HG02870 (cell line): ENCODE data around the gene LINGO3.

Source experiments
- ATAC-seq: cut with Tn5 transposase; IDR thresholded peaks from one replicate; pipeline ENCODE4 v1.9.1; 2021; ENCODE audit warnings: mild to moderate bottlenecking, moderate library complexity; ENCODE audit not compliant: unreplicated experiment

LINGO3 gene

DNA sequence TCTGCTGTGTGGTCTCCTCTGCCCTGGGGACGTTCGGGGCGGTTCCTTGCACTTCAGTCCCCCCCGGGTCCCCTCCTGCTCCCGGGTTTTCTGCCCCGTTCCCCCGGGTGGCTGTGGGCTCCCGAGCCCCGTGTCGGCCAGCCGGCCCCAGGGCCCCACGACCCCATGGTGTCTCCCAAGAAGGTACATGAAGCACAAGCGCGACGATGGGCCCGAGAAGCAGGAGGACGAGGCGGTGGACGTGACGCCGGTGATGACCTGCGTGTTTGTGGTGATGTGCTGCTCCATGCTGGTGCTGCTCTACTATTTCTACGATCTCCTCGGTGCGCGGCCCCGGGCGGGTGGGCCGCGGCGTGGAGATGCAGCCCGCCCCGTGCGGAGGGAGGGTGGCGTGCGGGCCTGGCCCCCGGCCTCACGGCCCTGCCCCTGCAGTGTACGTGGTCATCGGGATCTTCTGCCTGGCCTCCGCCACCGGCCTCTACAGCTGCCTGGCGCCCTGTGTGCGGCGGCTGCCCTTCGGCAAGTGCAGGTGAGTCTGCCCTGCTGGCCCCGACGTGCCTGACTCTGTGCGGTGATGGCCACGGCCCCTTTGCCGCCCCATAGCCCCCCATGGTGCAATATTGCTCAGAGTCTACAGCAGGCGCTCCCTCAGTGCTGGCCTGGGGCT is 31.8 kb upstream of the LINGO3 start:
- no peak for ATAC-seq

DNA sequence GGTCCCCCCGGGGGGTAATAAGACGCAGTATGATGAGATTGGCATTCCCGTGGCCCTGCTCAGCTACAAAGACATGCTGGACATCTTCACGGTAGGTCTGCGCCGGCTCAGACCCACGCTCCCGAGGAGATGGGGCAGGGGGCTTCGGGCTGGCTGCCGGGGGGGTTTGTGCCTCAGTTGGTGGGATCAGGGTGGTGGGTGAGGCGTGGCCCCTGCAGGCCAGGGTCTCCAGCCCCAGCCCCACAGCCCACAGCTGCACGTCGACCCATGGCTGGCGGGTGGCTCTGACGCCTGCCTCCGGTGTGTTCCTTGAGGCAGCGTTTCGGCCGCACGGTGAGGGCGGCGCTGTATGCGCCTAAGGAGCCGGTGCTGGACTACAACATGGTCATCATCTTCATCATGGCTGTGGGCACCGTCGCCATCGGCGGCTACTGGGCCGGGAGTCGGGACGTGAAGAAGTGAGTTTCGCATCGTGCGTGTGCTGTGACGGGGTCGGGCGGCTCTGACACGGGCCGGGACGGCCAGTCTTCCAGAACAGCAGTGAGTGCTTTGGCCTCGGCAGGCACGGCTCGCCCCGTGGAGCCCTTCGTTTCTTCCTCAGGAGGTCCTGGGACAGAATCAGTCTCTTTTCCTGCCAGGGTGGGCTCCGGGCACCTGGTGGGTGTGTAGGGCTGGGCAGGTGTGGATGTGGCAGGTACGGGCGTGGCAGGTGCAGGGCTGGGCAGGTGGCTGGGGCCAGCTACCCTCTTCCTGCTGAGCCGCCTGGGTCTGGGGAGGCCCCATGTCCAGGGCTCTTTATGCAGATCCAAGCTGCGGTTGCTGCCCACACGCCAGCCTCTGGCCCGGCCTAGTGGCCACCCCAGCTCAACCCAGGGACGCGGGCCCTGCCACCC is 31.0 kb upstream of the LINGO3 start:
- ATAC-seq: no peak

DNA sequence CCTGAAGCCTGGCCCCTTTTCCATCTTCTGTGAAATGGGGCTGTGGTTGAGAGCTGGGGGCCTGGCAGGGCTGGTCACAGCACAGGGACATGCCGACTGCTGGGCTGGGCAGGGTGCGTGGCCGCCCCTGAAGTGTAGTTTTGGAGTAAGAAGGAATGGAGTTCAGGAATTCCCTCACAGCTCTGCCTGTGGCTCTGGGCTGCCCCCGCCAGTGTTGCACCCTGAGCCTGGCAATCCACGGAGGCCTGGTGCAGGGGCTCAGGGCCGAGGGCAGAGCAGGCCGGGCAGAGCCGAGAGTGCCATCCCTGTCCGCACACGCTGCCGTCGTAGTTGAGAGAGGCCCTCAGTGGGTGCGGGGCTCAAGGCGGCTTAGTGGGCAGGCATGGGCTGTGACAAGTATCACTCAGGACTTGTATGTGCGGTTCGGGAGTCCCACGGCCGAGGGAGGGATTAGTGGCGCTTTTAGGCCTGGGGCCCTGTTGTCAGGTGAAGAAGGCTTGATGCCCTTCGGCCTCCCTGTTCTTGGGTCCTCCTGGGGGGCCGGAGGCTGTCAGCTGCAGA is 30.2 kb upstream of the LINGO3 start:
- ATAC-seq: no peak

DNA sequence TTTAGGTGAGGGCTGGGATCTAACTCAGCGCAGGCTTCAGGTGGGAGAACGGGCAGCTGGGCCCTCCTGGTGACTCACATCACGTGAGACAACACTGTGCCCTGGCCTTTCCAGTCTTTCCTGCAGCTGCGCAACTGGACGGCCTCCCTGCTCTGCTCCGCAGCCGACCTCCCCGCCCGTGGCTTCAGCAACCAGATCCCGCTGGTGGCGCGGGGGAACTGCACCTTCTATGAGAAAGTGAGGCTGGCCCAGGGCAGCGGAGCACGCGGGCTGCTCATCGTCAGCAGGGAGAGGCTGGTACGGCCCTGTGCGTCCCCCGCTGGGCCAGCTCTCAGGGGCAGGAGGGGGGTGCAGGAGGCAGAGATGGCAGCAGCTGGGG is 29.4 kb upstream of the LINGO3 start:
- no peak for ATAC-seq

DNA sequence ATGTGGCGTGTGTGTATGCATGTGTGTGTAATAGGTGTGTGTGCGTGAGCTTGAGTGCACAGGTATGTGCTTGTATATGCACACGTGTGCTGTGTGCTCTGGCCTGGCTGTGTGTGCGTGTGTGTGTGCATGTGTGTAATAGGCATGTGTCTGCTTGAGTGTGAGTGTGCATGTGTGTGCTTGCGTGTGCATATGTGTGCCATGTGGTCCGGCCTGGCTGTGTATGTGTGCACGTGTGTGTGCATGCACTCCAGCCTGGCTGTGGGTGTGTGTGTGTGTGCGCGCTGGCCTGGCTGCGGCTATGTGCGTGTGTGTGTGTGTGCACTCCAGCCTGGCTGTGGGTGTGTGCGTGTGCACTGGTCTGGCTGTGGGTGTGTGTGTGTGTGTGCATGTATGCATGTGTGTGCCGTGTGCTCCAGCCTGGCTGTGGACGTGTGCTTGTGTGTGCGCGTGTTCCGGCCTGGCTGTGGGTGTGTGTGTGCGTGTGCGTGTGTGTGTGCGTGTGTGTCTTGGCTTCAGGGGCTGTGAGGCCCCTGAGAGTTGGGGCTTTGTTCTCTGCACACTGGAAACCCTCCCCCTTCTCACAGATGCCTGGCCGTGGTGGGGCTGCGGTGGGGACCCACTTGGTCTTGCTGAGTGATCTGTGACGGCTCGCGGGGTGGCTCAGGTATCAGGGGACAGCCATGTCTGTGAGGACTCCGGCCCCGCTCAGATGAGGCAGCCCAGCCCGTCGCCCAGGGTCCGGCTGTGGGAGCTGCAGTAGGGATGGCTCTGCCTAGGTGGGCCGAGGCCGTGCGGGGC is 28.8 kb upstream of the LINGO3 start:
- ATAC-seq: no peak

DNA sequence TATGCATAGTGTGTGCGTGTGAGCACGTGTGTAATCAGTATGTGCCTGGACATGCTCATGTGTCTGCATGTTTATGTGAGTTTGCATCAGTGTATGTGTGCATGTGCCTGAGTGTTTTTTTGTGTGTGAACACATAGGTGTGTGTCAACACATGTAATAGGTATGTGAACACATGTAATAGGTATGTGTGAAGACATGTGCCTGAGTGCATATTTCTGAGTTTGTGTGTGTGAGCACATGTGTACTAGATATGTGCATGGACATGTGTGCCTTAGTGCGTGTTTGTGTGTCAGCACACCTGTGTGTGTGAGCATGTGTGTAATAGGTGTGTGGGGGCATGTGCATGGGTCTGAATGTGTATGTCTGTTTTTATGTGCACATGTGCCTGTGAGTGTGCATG is 27.9 kb upstream of the LINGO3 start:
- no peak for ATAC-seq

DNA sequence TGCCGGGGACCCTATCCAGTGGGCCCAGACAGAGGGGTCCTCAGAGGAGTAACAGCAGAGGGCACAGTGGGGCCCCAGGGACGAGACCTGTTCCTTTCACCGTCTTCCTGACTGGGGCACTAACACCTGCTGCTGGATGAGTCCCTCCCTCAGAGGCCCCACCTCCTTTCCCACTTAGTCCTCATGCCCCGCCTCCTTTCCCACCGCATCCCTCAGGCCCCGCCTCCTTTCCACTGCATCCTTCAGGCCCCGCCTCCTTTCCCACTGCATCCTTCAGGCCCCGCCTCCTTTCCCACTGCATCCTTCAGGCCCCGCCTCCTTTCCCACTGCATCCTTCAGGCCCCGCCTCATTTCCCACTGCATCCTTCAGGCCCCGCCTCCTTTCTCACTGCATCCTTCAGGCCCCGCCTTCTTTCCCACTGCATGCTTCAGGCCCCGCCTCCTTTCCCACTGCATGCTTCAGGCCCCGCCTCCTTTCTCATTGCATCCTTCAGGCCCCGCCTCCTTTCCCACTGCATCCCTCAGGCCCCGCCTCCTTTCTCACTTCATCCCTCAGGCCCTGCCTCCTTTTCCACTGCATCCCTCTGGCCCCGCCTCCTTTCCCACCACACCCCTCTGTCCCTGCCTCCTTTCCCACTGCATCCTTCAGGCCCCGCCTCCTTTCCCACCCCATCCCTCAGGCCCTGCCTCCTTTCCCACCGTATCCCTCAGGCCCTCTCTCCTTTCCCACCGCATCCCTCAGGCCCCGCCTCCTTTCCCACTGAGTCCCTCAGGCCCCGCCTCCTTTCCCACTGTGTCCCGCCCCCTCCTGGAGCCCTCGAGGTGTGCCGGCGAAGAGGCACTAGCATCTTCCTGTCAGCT is 27.3 kb upstream of the LINGO3 start:
- ATAC-seq: no peak

DNA sequence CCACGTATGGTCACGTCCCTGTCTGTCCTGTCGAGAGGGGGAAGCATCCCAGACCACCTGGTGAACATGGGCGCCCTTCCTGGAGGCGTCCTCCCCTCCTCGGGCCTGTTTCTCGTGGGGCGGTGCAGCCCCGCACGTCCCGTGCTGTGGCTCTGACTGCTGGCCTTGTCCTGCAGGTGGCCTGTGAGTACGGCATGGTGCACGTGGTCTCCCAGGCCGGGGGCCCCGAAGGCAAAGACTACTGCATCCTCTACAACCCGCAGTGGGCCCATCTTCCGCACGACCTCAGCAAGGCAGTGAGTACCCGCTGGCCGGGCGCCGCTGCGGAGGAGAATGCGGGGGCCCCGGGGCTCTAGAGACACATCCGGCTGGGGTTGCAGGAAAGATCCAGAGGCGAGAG is 26.5 kb upstream of the LINGO3 start:
- no peak for ATAC-seq

DNA sequence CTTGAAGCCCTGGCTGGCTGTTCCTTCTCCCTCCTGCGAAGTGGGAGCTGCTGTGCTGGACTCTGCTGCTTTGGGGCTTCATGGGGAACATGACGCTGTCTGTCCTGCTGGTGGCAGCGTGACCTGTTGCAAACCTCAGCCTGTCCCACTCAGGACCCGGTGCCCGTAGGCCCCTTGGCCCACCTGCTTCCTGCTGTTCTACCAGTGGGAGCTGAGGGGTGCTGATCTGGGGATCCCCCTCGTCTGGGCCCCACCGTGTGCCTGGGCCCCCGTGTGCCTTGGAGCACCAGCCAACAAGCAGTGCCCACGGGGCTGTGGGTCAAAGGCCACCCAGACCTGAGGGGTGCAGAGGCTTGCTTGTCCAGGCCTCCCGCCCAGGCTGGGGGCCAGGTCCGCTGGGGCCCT is 25.9 kb upstream of the LINGO3 start:
- no peak for ATAC-seq

DNA sequence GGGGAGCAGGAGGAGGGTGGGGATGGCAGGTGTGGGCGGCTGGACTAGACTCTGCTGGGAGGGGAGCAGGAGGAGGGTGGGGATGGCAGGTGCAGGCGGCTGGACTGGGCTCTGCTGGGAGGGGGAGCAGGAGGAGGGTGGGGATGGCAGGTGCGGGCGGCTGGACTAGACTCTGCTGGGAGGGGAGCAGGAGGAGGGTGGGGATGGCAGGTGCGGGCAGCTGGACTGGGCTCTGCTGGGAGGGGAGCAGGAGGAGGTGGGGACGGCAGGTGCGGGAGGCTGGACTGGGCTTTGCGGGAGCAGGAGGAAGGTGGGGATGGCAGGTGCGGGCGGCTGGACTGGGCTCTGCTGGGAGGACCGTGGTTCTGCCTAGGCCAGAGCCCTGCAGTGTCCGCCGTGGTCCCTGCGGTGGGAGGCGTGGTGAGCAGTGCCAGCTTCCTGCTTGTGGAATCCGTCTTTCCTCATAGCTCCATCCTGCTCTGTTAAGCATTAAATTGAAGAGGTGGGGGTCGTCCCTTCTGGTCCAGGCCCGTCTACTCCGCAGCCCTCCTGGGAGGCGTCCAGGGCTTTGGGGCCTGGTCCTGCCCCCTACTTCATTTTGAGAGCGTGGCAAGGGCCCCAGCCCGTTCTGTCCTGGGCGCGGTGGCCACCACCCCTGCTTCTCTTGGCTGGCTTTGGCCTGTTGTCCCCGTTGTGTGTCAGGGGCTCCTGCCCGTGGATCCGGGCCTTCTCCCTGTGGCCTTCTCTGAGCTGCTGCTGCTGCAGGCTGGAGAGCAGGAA is 25.3 kb upstream of the LINGO3 start:
- no peak for ATAC-seq

DNA sequence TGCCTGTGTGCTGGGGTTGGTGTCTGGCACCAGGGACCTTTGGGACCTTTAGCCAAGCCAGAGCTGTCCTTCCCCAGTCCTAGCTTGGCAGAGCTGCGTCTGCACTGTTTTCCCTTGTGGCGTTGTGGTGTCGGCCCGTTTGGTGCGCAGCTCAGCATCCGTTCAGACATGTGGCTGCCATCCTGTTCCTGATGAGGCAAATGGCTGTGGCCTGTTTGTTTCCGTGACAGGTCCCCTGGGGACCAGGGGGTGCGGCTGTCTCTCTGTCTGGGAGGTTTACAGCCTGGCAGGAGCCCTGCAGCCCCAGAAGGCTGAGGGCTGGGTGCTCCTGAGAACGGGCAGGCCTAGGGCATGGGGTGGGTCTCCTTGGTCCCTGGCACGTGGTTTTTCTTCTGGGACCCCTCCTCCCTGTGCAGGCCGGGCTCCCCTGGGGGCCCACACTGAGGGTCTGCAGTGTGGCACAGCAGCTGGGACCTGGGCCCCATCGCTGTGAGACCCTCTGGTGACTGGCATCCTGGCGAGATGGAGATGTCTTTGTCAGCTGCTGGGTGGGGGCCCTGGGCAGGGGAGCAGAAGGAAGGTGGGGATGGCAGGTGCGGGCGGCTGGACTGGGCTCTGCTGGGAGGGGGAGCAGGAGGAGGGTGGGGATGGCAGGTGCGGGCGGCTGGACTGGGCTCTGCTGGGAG is 24.5 kb upstream of the LINGO3 start:
- ATAC-seq: no peak

DNA sequence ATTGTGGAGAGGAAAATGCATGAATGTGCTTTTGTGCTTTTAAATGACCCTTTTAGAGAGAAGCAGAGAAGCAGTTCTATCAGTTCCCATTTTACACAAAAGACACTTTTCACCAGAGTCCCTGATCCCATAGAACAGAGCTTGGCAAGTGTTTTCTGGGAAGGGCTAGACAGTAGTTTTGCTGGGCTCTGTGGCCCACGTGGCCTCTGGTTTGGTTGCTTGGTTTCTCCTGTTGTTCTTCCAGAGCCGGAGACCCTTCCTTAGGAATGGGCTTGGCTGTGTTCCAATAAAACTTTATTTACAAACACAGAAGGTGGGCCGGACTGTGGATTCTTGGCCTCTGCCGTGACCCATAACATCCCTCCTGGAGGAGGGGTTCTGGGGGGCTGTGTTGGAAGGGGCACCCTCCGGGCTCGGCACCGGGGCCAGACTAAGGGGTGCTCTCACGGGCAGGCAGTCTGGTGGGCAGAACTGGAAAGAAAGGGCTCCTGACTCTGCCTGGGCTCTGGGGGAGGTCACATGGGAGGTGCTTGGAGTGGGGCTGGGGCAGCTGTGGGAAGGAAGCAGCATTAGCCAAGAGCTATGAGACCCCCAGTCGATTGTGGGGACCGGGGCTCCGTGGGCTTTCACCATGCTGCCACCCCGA is 23.8 kb upstream of the LINGO3 start:
- ATAC-seq: no peak

DNA sequence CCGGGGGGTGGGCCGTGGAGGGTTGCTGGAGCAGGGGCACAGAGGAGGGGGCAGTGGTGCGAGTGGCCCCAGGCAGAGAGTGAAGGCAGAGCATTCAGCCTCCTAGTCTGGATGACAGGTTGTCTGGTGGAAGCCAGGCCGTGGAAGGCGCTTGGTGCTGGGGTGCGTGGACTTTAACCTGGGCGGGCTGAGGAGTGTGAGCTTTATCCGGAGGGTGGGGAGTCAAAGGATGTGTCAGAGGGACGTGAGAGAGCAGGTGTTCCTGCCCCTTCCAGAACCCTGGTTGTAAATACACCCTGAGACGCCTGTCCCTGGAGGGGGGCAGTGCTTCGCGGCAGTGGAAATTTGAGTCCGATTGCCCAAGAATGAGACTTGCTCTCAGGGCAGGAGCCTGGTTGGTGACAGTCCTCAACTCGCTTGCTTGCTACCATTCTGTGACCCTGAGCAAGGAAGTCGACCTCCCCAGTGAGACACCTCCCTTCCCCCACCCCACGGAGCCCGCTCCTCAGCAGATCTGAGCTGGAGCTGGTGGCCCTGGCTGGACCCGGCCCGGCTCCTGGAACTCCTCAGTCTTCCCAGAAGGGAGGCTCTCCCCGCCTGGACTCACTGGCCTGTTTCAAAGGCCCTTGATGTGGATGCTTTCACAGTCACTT is 22.8 kb upstream of the LINGO3 start:
- ATAC-seq: no peak

DNA sequence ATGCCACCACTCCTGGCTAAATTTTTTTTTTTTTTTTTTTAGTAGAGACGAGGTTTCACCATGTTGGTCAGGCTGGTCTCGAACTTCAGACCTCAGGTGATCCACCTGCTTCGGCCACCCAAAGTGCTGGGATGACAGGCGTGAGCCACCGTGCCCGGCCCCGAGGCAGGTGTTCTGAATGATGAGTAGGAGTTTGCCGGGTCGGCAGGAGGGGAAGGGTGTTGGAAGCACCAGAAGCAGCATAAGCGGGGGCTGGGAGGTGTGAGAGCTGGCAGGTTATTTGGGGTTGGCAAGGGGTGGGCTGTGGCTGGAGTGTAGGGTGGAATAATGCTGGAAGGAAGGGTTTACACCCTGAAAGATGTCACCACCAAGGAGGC is 22.3 kb upstream of the LINGO3 start:
- no peak for ATAC-seq

DNA sequence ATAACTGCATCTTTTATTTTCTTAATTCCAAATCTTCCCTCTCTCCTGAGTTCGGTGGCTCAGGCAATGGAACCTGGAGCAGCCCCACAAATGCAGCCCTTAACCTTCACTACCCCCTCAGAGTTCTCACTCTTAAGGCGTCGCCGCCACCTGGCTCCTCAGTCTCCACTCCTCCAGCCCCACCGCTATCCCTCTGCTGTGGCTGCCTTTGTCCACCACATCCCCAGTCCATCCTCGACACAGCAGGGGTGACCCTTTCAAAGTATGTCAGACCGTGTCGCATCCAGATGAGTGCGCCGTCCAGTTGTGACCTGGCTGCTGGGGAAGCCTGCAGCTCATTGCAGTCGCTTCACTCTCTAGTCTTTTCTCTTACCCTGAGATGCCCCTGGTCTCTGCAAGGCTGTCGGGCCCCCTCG is 21.6 kb upstream of the LINGO3 start:
- no peak for ATAC-seq

DNA sequence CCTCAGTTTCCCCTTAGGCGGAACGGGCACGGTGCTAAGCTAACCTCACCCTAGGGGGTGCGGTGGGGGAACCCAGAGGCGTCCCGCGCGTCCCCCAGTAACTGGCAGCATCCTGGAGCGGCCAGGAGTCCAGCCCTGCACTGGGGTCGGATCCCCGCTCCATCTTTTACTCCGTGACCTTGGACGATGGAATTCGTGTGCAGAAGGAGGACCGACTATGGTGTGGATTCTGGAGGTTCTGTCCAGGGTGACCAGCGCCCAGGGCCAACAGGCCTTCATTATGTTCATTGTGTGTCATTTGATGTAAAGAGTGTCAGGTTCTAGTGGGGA is 21.2 kb upstream of the LINGO3 start:
- no peak for ATAC-seq

DNA sequence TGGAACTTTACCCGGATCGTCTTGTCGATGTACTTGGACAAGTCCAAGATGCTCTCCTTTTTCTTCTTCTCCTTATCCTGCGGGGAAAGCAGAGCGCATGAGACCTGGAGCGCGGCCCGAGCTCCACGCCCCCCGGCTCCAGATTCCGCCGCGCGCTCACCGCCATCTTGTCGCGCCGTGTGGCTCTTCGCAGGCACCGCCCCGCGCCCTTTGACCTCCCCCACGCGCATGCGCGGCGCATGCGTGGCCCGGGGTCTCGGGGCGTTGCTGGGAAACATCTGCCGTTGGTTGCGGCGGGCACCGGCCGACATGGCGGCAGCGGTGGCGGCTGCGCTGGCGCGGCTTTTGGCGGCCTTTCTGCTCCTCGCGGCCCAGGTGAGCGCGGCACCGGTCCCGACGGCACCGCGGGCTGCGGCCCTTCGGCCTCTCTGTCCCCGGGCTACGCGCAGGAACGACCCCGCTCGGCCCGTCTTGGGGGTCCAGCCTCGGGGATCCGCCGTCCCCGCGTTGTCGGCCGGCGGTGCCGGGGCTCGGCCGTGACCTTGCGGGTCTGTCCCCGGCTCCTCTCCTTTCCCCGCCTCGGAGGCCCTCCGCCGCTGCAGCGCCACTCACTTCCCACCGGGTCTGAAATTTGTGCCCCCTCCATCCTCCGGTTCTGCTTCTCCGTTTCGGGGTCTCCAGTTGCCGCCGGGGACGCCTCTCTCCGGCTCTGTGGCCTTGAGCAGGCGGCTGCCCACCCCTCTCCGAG is 20.6 kb upstream of the LINGO3 start, which contains the start of the genes LSM7 and SPPL2B:
TSS of gene LSM7 (minus strand) at position 186 of the 748 bp plus-strand sequence. CDS start at position 166, 20 bp downstream.
TSS of gene SPPL2B (plus strand) at position 284 of the 748 bp plus-strand sequence. CDS start at position 310, 26 bp downstream.
- peak; percentile 51 for ATAC-seq
